Stimulated activated CD4-positive, alpha-beta T cell treated with anti-CD3 and anti-CD28 coated beads, Interleukin-4, amount 100 ng/mL, for 24 hours (primary cell): ENCODE results near the gene NR1H2.
"Not testable (repeated sequence)": the region's sequence is repeated elsewhere in the genome, so short reads cannot be mapped to it uniquely, and the experiment has no call there.

Experiments
- DNase-seq: peaks from one replicate; pipeline ENCODE4 v3.0.0-alpha.2; 2020

The NR1H2 gene

DNA sequence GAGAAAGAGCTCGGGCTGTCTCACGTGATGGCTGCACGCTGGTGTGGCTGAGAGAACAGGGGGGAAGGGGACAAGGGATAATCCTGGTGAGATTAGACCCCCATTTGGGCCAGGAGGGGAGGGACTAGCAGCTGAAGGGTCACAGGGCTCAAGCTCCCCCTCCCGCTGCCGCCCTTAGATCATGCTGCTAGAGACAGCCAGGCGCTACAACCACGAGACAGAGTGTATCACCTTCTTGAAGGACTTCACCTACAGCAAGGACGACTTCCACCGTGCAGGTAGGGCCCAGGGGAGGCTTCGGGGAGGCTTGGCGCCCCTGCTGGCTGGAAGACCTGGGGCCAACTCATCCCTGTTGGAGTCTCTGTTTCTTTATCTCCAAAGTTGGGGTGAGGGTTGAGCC, 3.3 kb downstream of the NR1H2 start:
- no peak for DNase-seq

DNA sequence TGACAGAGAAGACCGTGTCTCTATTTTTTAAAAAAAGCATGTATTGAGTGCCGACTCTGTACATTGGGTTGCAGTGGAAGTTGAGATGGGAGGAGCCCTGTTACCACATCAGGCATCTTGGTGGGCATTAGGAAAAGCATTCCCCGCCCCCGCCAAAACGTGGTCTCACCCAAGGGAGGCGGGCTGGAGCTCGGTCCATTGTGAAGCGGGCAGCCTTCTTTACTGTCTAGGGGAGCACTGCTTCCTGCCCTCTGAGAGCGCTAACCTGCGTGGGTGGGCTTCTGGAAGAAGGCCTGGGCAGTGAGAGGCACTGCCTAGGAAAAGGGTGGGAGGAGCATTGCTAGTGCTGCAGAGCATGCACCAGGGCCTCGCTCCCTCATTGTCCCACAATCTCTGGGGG, 3.9 kb downstream of the NR1H2 start:
- no peak for DNase-seq

DNA sequence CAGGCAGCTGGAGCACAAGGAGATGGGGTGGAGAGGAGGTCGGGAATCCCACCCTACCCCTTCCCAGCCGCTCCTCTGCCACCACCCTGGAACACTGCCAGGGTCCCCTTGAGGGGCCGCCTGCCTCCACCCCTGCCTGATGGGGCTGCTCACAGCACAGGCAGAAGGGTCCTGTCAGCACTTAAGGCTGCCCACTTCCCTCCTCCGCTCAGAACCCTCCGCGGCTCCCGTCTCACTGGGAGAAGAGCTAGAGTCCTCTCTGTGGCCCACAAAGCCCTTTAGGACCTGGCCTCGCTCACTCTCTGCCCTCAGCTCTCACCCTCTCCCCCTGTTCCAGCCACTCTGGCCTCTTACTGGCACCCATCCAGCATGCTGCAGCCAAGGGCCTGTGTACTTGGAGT, 4.5 kb downstream of the NR1H2 start:
- DNase-seq: no peak

DNA sequence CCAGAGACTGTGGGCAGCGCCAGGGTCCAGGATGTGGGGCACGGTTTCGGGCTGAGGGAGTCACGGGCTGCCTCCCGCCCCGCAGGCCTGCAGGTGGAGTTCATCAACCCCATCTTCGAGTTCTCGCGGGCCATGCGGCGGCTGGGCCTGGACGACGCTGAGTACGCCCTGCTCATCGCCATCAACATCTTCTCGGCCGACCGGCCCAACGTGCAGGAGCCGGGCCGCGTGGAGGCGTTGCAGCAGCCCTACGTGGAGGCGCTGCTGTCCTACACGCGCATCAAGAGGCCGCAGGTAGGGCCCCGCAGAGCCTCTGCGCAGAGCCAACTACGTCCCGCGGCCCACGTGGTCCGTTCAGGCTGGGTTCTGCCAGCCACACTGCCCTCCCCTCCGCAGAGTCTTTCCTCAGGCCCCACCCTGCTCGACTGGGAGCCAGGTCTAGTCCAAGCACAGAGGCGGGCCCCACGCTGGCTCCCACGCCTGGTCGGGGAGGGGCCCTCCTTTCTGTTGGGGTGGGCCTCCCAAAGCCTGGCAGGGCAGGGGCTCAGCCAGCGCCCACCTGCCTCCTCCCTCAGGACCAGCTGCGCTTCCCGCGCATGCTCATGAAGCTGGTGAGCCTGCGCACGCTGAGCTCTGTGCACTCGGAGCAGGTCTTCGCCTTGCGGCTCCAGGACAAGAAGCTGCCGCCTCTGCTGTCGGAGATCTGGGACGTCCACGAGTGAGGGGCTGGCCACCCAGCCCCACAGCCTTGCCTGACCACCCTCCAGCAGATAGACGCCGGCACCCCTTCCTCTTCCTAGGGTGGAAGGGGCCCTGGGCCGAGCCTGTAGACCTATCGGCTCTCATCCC, 5.8 kb downstream of the NR1H2 start:
- no peak for DNase-seq

DNA sequence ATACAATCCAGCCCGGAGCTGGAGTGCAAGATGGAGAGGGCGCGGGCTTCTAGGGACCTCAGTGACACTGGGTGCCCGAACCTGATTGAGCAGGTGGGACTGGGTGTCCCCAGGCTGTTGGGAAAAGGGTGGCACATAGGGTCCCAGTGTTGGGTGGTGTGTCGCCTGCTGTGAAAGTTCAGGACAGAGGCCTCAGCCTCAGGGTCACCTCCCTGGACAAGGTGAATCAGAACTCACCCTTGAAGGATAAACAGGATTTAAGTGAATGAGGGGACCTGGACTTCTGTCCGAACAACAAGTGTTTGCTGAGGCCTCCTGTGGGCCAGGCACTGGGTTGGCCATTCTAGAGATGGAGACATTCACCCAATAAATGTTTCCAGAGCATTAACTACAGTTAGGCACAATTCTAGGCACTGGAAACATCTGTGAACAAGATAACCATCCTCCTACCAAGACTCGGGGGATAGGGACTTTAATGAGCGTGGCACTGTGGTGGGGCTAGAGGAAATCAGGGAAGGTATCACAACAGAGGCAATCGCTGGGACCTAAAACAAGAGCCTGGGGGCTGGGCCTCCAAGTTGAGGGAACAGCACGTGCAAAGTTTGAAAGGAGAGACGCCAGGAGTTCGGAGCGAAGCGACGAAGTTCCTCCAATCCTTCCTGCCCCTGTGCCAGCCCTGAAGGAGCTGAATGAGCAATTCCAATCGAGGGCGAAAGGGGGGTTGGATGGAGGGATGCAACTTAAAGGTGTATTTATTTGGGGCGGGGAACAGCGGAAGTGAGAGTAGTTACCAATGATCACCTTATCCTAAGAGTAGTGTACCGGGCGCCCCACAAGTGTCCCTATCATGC, 7.0 kb downstream of the NR1H2 start:
- no peak for DNase-seq

DNA sequence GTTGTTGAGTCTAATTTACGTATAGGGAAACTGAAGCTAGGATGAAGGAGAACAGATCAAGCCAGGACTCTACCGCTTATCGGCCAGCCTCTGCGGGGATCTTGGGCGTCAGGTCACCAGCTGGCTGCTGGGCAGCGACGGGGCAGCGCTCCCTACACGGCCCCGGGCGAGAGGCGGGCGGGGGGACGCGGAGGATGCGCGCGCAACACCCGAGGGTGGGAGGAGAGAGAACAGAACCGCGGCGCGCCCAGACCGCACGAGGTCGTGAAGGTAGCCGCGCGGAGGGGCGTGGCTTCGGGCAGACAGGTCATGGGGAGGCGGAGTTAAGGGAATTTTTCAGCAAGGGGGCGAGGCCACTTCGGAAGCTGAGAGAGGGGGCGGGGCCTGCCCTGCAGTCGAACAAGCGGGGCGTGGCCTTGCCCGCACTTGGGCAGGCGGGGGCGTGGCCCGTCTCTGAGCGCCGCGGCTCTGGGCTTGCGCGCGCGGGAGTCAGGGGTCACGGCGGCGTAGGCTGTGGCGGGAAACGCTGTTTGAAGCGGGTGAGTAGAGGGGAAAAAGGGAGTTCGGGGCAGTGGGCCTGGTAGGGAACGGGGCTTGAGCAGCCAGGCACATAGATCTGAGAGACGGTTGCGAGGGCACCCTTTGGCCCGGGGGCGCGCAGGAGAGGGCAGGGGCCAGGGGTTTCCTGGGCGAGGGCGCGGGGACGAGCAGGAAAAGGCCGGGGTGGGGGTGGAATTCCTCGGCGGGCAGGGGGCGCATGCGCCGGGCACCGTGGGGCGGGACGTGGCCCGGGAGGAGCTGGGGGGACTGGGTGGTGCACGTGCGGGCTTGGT, 7.8 kb downstream of the NR1H2 start, which contains the start of gene POLD1:
TSS of gene POLD1 (plus strand) at position 496 of the 833 bp plus-strand sequence. CDS start 14,505 bp downstream, outside the sequence.
- DNase-seq: peak; percentile 99

DNA sequence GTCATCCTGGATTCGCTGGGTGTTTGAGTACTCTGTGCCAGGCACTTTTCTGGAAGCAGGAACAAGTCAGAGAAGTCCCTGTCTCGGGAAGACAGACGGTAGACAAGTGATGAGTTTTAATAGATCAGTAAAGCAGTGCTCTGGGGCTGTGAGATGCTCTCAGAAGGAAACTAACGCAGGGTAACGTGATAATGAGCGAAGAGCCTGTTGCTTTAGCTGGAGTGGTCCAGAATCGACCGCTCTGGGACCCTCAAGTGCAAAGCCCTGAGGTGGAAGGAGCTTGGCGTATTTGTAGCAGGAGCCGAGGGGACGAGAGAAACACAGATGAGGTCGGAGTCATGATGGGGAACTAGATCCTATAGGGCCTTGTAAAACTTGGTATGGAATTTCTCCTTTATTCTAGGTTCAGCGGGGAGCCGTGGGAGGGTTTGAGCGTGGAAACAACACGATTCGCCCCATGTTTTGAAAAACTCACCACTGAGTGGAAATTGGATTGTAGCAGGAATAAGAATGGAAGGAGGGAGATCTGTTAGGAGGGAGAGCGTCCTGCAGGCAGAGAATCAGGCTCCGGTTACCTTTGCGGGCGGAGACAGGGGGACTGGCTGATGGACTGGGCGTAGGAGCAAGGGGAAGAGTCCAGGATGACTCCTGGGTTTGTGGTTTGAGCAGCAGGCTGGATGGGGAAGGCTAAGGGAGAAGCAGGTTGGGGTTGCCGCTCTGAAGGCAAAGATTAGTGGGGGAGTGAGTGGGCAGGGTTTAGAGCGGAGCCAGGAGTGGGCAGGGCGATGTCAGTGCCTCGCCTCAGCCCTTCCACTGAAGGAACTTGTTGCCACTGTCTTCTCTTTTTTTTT, 8.7 kb downstream of the NR1H2 start:
- DNase-seq: no peak

DNA sequence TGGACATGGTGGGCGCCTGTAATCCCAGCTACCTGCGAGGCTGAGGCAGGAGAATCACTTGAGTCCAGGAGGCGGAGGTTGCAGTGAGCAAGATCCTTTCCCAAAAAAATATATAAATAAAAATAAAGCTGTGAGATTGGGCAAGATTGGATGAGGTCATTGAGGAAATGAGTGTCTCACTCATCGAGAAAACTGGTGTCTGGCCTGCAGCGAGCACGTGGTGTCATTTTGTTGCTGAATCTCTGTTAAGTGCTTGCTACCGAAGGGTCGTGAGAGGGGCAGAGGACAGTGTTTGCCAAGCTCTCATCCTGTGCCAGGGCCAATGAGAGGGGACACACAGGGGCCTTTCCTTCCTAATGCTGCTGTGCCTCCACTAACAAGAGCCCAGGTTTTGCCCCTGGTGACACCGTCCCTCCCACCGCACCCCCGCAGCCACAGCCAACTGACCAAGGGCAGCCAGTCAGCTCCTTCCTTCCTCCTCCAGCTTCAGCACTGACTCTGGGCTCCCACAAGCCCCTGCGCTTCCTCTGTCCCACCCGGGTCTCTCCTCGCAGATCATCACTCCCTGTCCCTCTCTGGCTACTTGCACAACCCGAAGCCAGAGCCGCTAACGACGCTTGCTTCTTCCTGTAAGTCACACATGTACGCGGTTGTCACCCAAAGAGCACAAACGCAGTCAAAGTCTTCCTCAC, 11.1 kb downstream of the NR1H2 start:
- DNase-seq: no peak

DNA sequence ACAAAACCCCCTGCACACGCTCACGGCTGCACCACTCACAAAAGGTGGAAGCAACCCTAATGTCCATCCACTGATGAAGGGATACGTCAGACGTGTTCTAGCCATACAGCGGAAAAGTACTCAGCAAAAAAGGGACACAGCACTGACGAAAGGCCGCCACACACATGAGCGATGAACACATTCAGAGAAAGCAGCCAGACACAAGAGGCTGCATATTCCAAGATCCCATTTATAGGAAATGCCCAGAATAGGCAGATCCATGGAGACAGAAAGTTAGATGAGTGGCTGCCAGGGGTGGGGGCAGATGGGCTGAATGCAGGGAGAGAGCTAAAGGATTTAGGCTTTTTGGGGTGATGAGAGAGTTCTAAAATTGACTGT, 11.6 kb downstream of the NR1H2 start:
- no peak for DNase-seq

DNA sequence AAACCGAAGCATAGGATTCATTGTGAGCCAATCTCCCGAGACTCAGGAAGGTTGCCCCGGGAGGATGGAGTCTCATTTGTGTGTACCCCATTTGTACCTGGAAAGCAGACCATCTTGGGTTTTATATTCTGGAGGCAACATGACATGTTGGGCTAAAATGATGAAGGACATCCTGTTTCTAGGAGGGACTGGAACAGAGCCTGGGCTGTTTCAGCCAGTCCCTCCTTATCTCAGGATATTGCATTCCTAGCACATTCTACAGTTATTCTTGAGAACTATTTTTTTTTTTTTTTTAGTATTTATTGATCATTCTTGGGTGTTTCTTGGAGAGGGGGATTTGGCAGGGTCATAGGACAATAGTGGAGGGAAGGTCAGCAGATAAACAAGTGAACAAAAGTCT, 14.0 kb downstream of the NR1H2 start:
- DNase-seq: not testable (repeated sequence)

DNA sequence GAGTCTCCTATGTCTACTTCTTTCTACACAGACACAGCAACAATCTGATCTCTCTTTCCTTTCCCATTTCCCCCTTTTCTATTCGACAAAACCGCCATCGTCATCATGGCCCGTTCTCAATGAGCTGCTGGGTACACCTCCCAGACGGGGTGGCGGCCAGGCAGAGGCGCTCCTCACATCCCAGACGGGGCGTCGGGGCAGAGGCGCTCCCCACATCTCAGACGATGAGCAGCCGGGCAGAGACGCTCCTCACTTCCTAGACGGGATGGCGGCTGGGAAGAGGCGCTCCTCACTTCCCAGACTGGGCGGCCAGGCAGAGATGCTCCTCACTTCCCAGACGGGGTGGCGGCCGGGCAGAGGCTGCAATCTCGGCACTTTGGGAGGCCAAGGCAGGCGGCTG, 14.7 kb downstream of the NR1H2 start:
- not testable (repeated sequence) for DNase-seq

DNA sequence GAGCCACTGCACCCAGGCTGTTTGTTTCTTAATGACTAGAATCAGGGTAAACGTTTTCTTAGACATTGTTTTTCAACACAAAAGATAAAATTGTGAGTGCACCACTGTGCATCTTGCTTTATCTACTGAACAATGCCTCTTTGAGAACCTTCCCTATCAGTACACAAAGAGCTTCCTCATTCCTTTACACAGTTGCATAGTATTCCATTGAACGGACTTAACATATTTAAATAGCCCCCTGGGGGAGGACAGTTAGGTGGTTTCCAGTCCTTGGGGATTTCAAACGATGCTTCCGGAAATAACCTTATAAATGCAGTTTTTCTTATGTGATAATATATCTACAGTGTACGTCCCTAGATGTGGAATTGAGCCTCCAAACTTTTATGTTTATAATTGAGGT, 16.5 kb downstream of the NR1H2 start:
- DNase-seq: no peak

DNA sequence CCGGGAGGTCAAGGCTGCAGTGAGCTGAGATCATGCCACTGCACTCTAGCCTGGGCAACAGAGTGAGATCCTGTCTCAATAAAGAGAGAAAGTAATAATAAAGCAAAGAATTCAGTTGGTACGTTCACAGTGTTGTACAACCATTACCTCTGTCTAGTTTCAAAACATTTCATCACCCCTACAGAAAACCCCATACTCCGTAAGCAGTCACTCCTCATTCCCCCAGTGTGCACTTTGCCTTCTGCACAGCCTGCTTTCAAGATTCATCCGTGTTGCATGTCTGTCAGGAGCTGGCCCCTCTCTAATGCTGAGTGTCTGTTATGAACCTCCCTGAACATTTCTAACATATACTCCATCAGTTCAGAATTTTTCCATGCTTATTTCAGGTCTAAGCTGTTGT, 17.3 kb downstream of the NR1H2 start:
- no peak for DNase-seq

DNA sequence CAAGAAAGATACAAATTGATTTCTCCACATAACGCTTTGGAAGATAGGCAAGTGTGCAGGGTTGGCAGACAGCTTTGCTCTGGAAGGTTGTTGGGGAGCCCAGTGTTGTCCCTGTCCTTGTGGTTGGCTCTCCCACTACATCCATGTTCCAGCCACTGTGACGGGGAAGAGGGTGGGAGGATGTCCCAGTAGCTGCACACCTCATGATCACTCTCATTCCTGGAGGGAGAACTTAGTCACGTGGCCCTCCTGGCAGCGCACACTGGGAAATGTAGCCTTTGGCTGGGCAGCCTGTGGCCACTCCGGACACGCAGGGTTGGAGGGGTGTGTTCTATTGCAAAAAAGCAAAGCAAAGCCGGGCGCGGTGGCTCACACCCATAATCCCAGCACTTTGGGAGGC, 17.8 kb downstream of the NR1H2 start:
- no peak for DNase-seq

DNA sequence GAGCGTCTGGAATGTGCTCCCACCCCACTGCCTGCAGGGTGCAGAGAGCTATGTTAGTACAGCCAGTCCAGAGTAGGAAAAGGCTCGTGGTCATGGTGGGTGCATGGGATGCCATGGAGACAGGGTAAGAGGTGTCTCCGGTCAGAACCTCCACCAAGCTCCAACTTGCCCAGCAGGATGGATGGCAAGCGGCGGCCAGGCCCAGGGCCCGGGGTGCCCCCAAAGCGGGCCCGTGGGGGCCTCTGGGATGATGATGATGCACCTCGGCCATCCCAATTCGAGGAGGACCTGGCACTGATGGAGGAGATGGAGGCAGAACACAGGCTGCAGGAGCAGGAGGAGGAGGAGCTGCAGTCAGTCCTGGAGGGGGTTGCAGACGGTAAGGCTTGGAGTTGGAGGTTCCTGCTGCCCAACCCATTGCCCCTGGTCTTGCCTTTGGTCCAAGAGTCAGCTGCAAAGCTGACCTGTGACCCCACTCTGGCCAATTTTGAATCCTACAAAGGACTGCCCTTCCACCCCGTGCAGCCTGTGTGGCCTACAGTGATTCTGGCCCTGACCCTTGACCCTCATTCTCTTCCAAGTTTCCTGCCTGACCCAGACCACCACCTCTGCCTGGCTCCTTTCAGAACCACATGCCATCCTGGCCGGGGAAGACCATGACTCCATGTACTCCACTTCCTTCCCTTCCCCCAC, 22.6 kb downstream of the NR1H2 start:
- no peak for DNase-seq

DNA sequence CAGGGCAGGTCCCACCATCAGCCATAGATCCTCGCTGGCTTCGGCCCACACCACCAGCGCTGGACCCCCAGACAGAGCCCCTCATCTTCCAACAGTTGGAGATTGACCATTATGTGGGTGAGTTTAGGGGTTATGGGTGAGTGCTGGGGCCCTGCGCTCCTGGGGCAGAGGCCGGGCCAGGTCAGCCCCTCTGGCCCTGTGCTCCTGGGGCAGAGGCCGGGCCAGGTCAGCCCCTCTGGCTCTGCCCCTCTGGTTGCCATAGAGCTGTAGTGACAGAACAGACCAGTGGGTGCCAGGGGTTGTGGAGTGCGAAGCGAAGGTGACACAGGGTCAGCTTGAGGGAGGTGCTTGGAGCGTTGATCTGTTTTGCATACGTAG, 23.1 kb downstream of the NR1H2 start:
- DNase-seq: no peak

DNA sequence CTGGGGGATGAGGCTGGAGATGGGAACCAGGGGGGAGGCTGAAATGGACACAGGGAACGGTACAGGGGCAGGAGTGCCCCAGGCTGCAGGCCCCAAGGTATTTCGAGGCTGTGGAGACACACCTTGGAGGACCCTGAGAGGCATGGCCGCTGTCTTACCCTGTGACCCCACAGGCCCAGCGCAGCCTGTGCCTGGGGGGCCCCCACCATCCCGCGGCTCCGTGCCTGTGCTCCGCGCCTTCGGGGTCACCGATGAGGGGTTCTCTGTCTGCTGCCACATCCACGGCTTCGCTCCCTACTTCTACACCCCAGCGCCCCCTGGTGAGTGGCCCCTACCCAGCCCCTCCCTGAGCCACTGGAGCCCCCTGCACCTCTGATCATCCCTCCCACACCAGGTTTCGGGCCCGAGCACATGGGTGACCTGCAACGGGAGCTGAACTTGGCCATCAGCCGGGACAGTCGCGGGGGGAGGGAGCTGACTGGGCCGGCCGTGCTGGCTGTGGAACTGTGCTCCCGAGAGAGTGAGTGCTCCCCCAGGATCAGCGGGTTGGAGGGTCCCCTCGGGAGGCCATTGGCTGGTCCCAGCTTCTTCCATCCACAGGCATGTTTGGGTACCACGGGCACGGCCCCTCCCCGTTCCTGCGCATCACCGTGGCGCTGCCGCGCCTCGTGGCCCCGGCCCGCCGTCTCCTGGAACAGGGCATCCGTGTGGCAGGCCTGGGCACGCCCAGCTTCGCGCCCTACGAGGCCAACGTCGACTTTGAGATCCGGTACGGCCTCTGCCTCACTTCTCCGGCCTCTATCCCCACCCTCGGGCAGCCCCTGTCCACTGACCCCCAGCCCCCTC, 25.6 kb downstream of the NR1H2 start:
- DNase-seq: no peak

DNA sequence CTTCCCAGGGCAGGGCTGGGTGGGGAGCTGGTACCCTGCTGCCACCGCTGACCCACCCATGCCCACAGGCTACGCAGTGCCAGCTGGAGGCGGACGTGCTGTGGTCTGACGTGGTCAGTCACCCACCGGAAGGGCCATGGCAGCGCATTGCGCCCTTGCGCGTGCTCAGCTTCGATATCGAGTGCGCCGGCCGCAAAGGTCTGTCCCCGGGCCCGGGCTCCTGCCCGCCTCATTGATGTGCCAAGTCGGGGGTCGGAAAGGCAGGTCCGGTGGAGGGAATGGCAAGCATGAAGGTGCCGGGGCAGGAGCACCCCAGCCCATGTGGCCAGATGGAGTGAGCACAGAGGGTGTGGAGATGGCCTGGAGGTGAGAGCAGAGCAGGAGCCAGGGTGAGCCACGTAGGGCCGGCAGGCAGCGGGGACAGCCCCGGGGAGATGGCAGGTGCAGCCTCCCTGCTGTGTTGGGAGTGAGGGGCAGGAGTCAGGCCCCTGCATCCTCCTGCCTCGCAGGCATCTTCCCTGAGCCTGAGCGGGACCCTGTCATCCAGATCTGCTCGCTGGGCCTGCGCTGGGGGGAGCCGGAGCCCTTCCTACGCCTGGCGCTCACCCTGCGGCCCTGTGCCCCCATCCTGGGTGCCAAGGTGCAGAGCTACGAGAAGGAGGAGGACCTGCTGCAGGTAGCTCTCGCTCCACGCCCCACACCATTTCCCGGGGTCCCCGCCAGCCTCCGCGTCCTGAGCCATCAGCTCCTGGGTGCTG, 26.5 kb downstream of the NR1H2 start:
- no peak for DNase-seq

DNA sequence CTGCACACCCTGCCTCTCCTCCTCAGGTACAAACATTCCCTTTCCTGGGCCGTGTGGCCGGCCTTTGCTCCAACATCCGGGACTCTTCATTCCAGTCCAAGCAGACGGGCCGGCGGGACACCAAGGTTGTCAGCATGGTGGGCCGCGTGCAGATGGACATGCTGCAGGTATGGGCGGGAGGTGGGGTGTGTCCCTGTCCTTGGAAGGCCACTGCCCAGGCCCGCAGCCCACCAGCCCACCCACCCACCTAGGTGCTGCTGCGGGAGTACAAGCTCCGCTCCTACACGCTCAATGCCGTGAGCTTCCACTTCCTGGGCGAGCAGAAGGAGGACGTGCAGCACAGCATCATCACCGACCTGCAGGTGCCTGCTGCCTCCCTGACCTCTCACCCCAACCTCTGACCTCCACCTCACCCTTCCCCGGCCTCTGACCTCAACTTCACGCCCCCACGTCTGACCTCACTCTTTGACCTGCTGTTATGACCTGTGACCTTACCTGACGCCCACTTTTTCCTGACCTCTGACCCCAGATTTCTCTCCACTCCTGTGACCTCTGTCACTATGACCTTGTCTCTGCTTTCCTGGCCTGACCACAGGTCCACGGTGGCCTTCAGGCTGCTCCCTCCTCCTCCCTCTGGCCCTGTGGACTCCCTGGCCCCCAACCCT, 30.0 kb downstream of the NR1H2 start:
- DNase-seq: no peak
